Stimulated activated CD8-positive, alpha-beta memory T cell treated with anti-CD3 and anti-CD28 coated beads, Interleukin-12 subunit alpha, Interleukin-12 subunit beta, amount 100 ng/mL, for 1 hour (primary cell): ENCODE data around the gene TCERG1L.
"Not testable (repeated sequence)": the region's sequence is repeated elsewhere in the genome, so short reads cannot be mapped to it uniquely, and the experiment has no call there.

ENCODE experiments used
- DNase-seq: peaks from one replicate; pipeline ENCODE4 v3.0.0-alpha.2; 2020; ENCODE audit warnings: low read depth

TCERG1L gene

DNA sequence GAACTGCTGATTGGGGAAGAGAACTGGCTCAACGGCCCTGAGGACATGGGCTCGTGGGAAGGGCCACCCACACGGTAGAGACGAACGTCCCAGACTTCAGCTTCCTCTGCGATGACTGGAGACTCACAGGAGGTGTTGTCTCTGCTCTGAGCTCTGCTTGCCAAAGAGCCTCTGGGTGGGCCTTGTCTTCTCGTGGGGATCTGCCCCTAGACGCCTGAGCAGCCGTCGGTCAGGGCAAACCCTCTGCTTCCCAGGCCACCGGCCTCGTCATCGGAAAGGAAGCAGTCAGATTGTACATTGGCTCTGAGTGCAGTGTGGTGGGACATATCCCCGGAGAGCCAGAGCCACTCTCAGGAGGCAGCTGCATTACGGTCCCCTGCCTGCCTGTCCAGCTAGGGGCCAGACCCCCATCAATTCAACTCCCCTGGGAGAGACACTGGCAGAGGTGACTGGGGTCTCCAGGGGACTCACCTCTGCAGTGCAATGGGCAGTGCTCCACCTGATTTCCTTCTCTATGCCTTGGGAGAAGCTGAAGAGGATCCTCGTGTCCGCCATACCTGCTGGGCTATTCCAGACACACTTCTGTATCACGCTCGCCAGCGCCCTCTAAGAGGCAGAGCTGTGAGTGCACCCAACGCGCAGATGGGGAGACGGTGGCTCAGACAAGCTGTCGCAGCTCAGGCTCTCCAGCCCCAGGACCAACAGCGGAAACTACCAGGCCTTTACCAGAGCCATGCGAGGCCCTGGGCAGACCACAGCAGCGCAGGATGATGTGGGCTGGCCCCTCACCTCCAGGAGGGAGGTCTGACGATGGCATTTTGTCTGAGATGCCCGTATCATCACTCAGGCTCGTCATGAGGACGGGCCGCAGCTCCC lies 227.4 kb downstream of the TCERG1L start:
- no peak for DNase-seq

- no peak for DNase-seq
Measured at GRCh38 chr10:131082991-131083481, 228.5 kb downstream of the TCERG1L start.

DNA sequence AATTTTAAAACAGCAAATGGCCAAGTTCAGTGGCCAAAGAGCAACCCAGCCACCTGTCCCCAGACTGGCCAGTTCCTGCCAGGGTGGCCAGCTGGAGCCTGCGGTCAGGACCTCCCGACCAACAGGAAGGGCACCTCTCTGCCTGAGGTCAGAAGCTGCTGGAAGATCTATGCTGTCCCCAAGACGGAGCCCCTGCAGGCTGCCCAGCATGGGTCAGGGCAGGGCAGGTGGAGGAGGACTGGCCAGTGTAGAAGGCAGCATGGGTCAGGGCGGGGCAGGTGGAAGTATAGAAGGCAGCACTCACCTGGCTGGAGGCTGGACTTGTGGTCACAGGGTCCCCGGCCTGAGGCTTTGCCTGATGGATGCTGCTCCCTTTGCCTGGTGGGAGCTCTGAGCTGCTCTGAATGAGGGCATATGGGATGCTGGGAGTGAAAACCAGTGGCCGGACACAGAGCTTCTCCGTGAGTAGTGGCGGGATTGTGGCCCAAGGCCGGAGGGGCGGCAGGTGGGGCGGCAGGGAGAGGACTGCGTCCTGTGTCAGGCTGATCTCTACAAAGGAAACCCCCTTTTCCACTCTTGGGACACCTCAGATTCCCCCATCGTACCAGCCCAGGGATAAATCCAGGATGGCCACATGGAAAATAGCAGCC lies 229.2 kb downstream of the TCERG1L start:
- DNase-seq = no peak

DNA sequence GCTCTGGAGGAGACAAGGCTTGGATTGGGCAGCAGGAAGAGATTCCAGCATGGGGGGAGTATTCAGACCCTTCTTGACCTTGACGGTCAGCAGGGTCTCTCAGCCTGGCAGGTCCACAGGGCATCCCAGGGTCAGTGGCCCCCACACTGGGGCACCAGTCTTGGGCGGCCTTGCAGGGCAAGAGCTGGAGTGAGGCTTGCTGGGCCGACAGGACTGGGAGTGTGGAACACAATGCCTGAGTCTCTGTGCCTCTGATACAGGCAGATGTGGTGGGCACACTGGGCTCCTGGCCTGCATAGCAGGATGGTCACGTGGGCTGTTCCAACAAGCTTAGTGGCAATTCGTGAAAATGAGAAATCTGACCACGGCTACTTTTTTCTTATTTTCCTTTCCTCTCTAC lies 229.7 kb downstream of the TCERG1L start:
- no peak for DNase-seq

DNA sequence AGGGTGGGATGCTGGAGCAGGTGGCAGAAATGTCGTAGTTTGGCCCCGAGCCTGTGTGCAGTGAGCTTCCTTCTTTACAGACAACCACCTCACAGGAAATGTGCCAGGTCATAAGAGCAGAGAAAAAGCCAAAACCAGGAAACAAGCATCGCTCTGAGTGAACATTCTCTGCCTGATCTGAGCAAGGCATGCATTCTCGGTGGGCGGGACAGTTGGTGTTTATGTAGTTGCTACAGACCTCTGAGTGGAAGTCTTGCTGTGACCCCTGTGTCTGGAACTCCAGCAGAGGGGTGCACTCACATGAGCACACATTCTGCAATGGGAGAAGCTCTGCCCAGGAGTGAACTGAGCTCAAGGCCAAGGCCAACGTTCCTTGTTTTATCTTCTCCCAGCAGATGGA lies 230.1 kb downstream of the TCERG1L start:
- DNase-seq = no peak

- no peak for DNase-seq
Measured at GRCh38 chr10:131080571-131080970, 230.9 kb downstream of the TCERG1L start.

- no peak for DNase-seq
Measured at GRCh38 chr10:131079314-131079713, 232.2 kb downstream of the TCERG1L start.

GRCh38 chr10:131078882-131079280 lies 232.6 kb downstream of the TCERG1L start:
- not testable (repeated sequence) for DNase-seq

DNA sequence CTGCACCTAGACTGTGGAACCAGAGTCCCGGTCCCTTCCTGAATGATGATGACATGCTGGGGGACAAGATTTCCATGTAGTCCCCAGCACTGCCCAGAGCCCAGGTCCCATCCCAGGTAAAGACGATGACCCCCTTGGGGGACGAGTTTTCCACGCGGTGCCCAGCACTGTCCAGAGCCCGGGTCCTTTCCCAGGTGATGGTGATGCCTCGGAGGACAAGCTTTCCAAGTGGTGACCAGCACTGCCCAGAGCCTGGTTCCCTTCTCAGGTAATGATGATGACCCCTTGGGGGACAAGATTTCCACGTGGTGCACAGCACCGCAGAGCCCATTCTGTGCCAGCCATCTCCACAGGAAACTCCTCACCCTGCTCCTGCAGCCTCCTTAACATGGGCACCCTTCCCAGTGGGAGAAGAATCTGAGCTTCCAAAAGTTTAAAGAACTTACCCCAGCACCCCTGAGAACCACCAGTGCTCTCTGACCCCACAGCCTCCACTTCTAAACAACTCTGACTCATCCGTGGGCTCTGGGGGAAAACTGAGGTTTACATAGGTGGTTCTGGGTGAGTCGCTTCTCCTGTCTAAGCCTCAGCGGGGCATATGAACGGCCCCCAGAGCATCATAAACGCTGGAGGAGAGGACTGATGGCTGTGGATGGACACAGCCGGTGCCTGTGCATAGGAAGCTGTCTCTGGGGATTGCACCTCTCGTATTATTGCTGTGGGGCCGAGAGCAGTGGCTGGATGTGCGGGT lies 233.2 kb downstream of the TCERG1L start:
- DNase-seq = no peak

GRCh38 chr10:131077724-131078123 lies 233.8 kb downstream of the TCERG1L start:
- DNase-seq = no peak

GRCh38 chr10:131077031-131077430 lies 234.5 kb downstream of the TCERG1L start:
- no peak for DNase-seq

GRCh38 chr10:131076356-131076755 lies 235.2 kb downstream of the TCERG1L start:
- no peak for DNase-seq

DNA sequence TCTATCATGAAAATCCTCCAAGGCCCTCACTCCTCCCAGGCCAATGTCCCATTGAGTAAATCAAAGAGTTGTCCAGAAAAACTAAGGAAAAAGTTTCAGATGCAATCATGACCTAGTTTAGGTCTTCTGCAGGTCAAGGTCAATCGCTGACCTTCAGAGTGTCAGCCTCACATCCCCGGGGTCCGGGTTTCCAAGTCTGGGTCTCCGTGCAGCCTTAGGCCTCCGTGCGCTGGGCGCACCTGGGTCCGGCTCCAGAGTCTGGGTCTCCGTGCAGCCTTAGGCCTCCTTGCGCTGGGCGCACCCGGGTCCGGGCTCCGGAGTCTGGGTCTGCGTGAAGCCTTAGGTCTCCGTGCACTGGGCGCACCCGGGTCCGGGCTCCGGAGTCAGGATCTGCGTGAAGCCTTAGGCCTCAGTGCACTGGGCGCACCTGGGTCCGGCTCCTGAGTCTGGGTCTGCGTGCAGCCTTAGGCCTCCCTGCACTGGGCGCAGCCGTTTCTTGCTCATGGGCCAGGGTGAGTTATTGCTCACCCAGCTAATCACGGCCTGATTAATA lies 236.2 kb downstream of the TCERG1L start:
- no peak for DNase-seq

GRCh38 chr10:131074682-131075081 lies 236.8 kb downstream of the TCERG1L start:
- no peak for DNase-seq

DNA sequence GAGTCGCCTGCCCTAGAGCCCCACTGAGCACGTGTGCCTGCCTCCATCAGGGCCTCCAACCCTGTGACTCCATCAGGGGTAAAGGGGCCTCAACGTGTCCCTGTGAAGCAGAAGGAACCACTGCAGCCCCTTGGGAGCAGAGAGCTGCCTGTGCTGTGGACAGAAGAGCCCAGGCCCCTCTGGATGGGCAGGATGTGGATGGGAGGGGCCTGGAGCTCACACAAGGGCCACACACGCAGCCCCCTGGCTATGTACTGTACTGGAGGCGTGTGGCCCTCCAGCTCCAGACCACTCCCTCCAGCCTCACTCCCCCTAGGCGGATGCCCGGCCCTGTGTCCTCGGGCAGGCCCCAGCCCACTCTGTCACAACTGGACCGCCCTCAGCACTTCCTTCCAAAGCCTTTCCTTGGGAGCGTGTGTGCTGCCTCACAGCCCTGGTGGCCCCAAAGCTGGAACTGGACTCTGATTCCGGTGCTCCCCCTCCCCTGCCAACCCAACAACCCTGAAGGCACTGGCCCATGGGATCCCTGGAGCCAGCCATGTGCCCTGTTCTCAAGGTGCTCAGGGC lies 238.0 kb downstream of the TCERG1L start:
- DNase-seq = no peak

DNA sequence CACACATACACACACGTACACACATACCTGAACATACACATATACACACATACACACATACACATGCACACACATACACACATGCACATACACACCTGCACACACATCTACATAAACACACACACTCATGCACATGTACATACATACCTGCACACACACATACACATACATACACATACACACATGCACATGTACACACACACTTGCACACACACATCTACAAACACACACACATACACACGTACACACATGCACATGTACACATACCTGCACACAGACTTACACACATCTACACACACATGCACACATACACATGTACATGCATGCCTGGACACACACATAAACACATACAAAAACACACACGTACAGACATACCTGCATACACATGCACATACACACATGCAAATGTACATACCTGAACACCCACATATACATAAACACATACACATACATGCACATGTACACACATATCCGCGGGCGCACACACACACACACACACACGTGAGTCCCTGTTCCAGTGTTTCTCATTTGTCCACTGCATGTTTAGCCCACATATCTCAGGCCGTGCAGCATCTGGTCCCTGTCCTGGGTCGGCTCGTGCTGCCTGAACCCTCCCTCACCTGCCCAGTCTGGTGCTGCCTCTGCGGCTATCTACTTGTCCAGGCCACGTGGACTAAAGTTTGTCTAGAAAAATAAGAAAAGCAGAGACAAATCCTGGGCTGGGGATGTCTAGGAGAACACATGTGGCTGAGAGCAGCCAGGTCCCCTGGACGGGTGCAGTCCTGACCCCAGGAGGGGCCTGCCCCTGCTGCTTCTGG lies 238.7 kb downstream of the TCERG1L start:
- no peak for DNase-seq

DNA sequence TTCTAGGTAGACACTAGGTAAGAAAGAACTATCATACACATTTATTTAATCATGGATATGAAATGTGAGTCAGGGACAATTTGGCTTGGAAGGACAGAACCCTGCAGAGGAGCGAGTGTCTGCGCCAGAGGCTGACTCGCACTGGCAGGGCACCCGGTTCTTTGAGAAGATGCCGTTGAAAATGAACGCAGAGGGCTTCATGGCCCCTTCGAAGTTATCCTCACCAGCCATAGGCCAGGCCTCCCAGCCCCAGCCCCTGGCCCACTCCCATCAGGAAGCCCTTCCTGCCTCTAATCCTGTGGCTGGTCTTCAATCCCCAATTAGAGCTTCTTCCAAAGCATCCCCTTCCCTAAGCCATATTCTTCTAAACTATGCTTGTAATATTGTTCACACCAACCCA lies 239.8 kb downstream of the TCERG1L start:
- DNase-seq = no peak

- DNase-seq = no peak
Measured at GRCh38 chr10:131070856-131071255, 240.7 kb downstream of the TCERG1L start.

GRCh38 chr10:131068760-131069159 lies 242.8 kb downstream of the TCERG1L start:
- no peak for DNase-seq

DNA sequence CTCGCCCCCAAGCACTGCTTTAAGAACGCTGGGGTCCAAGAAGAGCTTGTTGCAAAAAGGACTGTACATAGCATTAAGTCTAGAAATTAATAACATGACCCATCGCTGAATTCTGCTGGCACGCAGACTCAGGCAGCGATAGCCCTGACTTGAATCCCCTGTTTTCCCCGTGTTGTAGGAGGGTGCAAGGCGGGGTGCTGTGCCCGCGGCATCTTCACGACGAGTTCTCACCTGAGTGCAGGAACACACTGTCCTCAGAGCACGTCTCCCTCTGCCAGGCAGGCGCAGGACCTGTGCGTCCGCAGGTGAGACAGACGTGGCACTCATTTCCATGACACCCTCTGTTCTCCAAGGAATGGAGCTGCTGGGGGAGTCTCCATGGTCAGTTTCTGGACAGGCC lies 243.2 kb downstream of the TCERG1L start:
- DNase-seq = no peak

- DNase-seq = no peak
Measured at GRCh38 chr10:131067690-131068089, 243.8 kb downstream of the TCERG1L start.
